A549 (cell line): ENCODE data around the gene PDE10A. TPM values are rescaled to one million over a fixed set of nuclear protein-coding genes. Genes with fewer than 3 reads are reported as not detected.

ENCODE experiments used
- ATAC-seq, 2 experiments: fragments of 200-7000 bp in 1 of 2; fragments of >200 bp in 1 of 2; cut with Nextera tagmentation in 1 of 2; cut with Tn5 transposase in 1 of 2; 3 replicates each; pipeline versions ENCODE4 v1.8.0 to v1.9.1; 2018 to 2020; ENCODE audit warnings: mild to moderate bottlenecking in 1 of 2, moderate library complexity in 1 of 2
- CTCF ChIA-PET: fragments of 300-600 bp; sonication (Branson Sonifier 250); formaldehyde crosslinking; extraction: SDS; loops from one replicate; lab custom pipeline; 2021; ENCODE audit warnings: antibody characterized with exemption, inconsistent platforms; lab: Yijun Ruan, JAX
- POLR2A ChIA-PET: fragments of 350-600 bp; formaldehyde crosslinking; extraction: SDS; loops from one replicate; lab custom pipeline; 2021; ENCODE audit warnings: antibody characterized with exemption, inconsistent platforms; lab: Yijun Ruan, JAX
- DNase-seq, 2 experiments: peaks; one replicate each; pipeline versions ENCODE4 v3.0.0 to v3.0.0-alpha.2; 2011 to 2016; ENCODE audit warnings: low read depth in 1 of 2, low spot score in 1 of 2
- FAIRE-seq: peaks from 2 replicates; lab custom pipeline; 2011; peaks lifted over from hg19 to GRCh38; lab: Jason Lieb, UNC
- H3K27ac ChIP-seq, 2 experiments: fragments of >200 bp; sonication (Bioruptor Twin); formaldehyde crosslinking; 3 replicates each; pipeline ENCODE4 v1.5.1; 2016 to 2017
- H3K4me1 ChIP-seq: fragments of >200 bp; sonication (Bioruptor Twin); formaldehyde crosslinking; 3 replicates; pipeline ENCODE4 v1.6.1; 2016
- H3K4me2 ChIP-seq: fragments of >200 bp; sonication (Bioruptor Twin); formaldehyde crosslinking; 3 replicates; pipeline ENCODE4 v1.6.1; 2016
- H3K4me3 ChIP-seq: fragments of >200 bp; sonication (Bioruptor Twin); formaldehyde crosslinking; 3 replicates; pipeline ENCODE4 v1.5.1; 2016
- H3K9me3 ChIP-seq: fragments of >200 bp; sonication (Bioruptor Twin); formaldehyde crosslinking; 3 replicates; pipeline ENCODE4 v1.6.1; 2016
- BCL3 ChIP-seq: fragments of >200 bp; sonication (Bioruptor Twin); formaldehyde crosslinking; IDR thresholded peaks from 3 replicates; pipeline ENCODE4 v1.6.1; 2016
- BHLHE40 ChIP-seq: IDR thresholded peaks from 2 replicates; pipeline ENCODE4 v1.6.1; 2012; ENCODE audit warnings: low read depth, low read length, inconsistent platforms
- CBX8 ChIP-seq: fragments of 200-600 bp; sonication (generic); IDR thresholded peaks from 2 replicates; pipeline ENCODE4 v1.6.1; 2016
- CEBPB ChIP-seq, 2 experiments: fragments of >200 bp in 1 of 2; sonication (Bioruptor Twin) in 1 of 2; formaldehyde crosslinking in 1 of 2; IDR thresholded peaks; 2 replicates each; pipeline ENCODE4 v1.6.1; 2012 to 2016
- CHD4 ChIP-seq: fragments of 200-600 bp; sonication (generic); IDR thresholded peaks from 2 replicates; pipeline ENCODE4 v1.6.1; 2016; ENCODE audit warnings: antibody characterized with exemption, mild to moderate bottlenecking, borderline replicate concordance
- CTCF ChIP-seq: fragments of >200 bp; sonication (Bioruptor Twin); formaldehyde crosslinking; IDR thresholded peaks from 3 replicates; pipeline ENCODE4 v1.5.1; 2016
- EHMT2 ChIP-seq: fragments of 200-600 bp; sonication (generic); IDR thresholded peaks from 2 replicates; pipeline ENCODE4 v1.6.1; 2016; ENCODE audit warnings: antibody characterized with exemption, low read depth, mild to moderate bottlenecking, moderate library complexity
- FOSB ChIP-seq: fragments of 250-450 bp; sonication (Bioruptor Pico); IDR thresholded peaks from 2 replicates; pipeline ENCODE4 v1.5.0; 2020; ENCODE audit warnings: mild to moderate bottlenecking, moderate library complexity
- FOSL2 ChIP-seq, 2 experiments: fragments of 450-650 bp in 1 of 2; fragments of >200 bp in 1 of 2; sonication (Bioruptor Twin) in 1 of 2; formaldehyde crosslinking; IDR thresholded peaks; 2 replicates each; pipeline versions ENCODE4 v1.5.0 to v1.6.1; 2016 to 2020; ENCODE audit warnings: mild to moderate bottlenecking in 1 of 2, moderate library complexity in 1 of 2
- FOXS1 ChIP-seq: fragments of 250-450 bp; sonication (Bioruptor Pico); IDR thresholded peaks from 2 replicates; pipeline ENCODE4 v1.5.0; 2020; ENCODE audit warnings: mild to moderate bottlenecking, moderate library complexity
- HEYL ChIP-seq: fragments of 250-450 bp; sonication (Bioruptor Pico); IDR thresholded peaks from 2 replicates; pipeline ENCODE4 v1.8.0; 2021; ENCODE audit warnings: mild to moderate bottlenecking, moderate library complexity
- HOXB13 ChIP-seq: fragments of 250-450 bp; sonication (Bioruptor Pico); IDR thresholded peaks from 2 replicates; pipeline ENCODE4 v1.5.0; 2020; ENCODE audit warnings: low read depth, mild to moderate bottlenecking, moderate library complexity
- MAZ ChIP-seq: fragments of 150-350 bp; IDR thresholded peaks from 2 replicates; pipeline ENCODE4 v1.6.1; 2014; ENCODE audit warnings: antibody characterized with exemption, low read depth, low read length, borderline replicate concordance
- NR3C1 ChIP-seq: fragments of >200 bp; sonication (Bioruptor Twin); formaldehyde crosslinking; IDR thresholded peaks from 3 replicates; pipeline ENCODE4 v1.6.1; 2017
- RAD21 ChIP-seq, 2 experiments: fragments of >200 bp in 1 of 2; sonication (Bioruptor Twin) in 1 of 2; formaldehyde crosslinking in 1 of 2; IDR thresholded peaks in 1 of 2; conservative IDR thresholded peaks in 1 of 2; 2 replicates in 1 of 2; 3 replicates in 1 of 2; pipeline ENCODE4 v1.6.1; 2012 to 2018; ENCODE audit warnings: inconsistent platforms in 1 of 2
- RFX5 ChIP-seq: fragments of 450-650 bp; IDR thresholded peaks from 2 replicates; pipeline ENCODE4 v1.7.1; 2014; ENCODE audit warnings: antibody characterized with exemption, mild to moderate bottlenecking, moderate library complexity
- RNF2 ChIP-seq: fragments of 200-600 bp; sonication (generic); IDR thresholded peaks from 2 replicates; pipeline ENCODE4 v1.6.1; 2016; ENCODE audit warnings: low read depth, mild to moderate bottlenecking, antibody characterized with exemption, moderate library complexity, borderline replicate concordance
- SMC3 ChIP-seq: fragments of >200 bp; sonication (Bioruptor Twin); formaldehyde crosslinking; IDR thresholded peaks from 3 replicates; pipeline ENCODE4 v1.6.1; 2018; ENCODE audit warnings: inconsistent platforms
- SREBF2 ChIP-seq: fragments of 450-650 bp; IDR thresholded peaks from 2 replicates; pipeline ENCODE4 v1.6.1; 2014; ENCODE audit warnings: mild to moderate bottlenecking, moderate library complexity
- TFCP2L1 ChIP-seq: fragments of 250-450 bp; sonication (Bioruptor Pico); IDR thresholded peaks from 2 replicates; pipeline ENCODE4 v1.5.0; 2021; ENCODE audit warnings: mild to moderate bottlenecking
- ZFP36 ChIP-seq: fragments of 450-650 bp; IDR thresholded peaks from 2 replicates; pipeline ENCODE4 v1.6.1; 2014; ENCODE audit warnings: borderline replicate concordance; ENCODE audit not compliant: partially characterized antibody
- ZNF302 ChIP-seq: fragments of 250-450 bp; sonication (Bioruptor Pico); IDR thresholded peaks from 2 replicates; pipeline ENCODE4 v1.9.0; 2021; ENCODE audit warnings: inconsistent platforms, mild to moderate bottlenecking, moderate library complexity
- ZSCAN20 ChIP-seq: fragments of 250-450 bp; sonication (Bioruptor Pico); IDR thresholded peaks from 2 replicates; pipeline ENCODE4 v1.8.0; 2022; ENCODE audit warnings: mild to moderate bottlenecking, moderate library complexity
- WGBS: methylation state at CpG from one replicate; pipeline ENCODE4 v1.1.6; 2017; ENCODE audit errors: missing lambda C conversion rate; 5-methylcytosine and 5-hydroxymethylcytosine counted together
- polyA plus RNA-seq, 4 experiments: library from polyadenylated mRNA; depleted of rRNA in 3 of 4; stranded (reverse); fragments of >200 nt; fragmentation: RNase III in 1 of 4; extraction: RNeasy Plus Mini Kit Qiagen cat#74134 plus additional on column Dnase treatment in 1 of 4; gene quantifications; 2 replicates in 3 of 4; 3 replicates in 1 of 4; pipeline ENCODE4 v1.2.3, GENCODE V29; 2011 to 2017
- TF ChIP-seq, protein P1 (sequence below): IDR thresholded peaks from 2 replicates; pipeline ENCODE4 v1.6.1; 2012; ENCODE audit warnings: low read depth, borderline replicate concordance

PDE10A gene
- polyA plus RNA-seq, 2 of the 4 experiments (the other 2 are of a cell fraction) = 44.9 to 92.5 TPM

DNA sequence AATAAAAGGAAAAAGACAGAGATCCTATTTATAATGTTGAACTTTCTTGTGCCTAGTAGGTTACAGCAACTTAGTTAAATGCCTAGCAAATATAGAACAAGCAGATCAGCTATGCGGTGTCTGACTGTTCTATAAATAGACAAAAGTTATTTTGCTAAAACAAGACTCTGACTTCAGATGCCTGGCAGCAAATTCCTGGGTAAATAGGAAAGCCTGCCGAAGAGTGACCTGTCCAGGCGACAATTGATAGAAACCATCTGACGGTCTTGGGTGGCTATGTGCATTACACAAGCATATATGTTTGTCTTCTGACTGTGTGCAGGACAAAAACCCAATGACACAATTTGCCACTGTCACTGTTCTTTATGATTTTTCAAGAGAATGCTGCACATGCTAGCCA is 38.0 kb upstream of the PDE10A start:
- 0 out of 3 replicates have a peak, but pooled peaks cover 2% of the 10 kb centered on the region for H3K4me1 ChIP-seq

GRCh38 chr6:165698868-165699267 is 35.8 kb upstream of the PDE10A start:
- Histone ChIP-seq H3K9me3 (0 out of 3 replicates have a peak, but pooled peaks cover 6% of the 10 kb centered on the region), H3K4me2 (no peak overlapping the region), H3K4me1 (0 out of 3 replicates have a peak, but pooled peaks cover 7% of the 10 kb centered on the region), H3K27ac (no peak overlapping the region), H3K4me3 (no peak overlapping the region)
- DNase-seq (no peak), FAIRE-seq (no peak), ATAC-seq (no peak)
- TF ChIP-seq HEYL (CRISPR knock-in tag) = no peak
- TF ChIP-seq ZSCAN20 (CRISPR knock-in tag) = no peak
- TF ChIP-seq RFX5 = no peak
- no peak for TF ChIP-seq FOXS1 (CRISPR knock-in tag)
- no peak for TF ChIP-seq EHMT2
- TF ChIP-seq RAD21 (conservative IDR thresholded peaks at IDR 0.05 in 1 of 2, IDR thresholded peaks at IDR 0.05 in 1 of 2) = no peak
- TF ChIP-seq TFCP2L1 (CRISPR knock-in tag) = no peak
- TF ChIP-seq CHD4 = no peak
- TF ChIP-seq, protein P1, sequence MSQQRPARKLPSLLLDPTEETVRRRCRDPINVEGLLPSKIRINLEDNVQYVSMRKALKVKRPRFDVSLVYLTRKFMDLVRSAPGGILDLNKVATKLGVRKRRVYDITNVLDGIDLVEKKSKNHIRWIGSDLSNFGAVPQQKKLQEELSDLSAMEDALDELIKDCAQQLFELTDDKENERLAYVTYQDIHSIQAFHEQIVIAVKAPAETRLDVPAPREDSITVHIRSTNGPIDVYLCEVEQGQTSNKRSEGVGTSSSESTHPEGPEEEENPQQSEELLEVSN = no peak
- TF ChIP-seq BCL3 = no peak
- TF ChIP-seq CEBPB (IDR thresholded peaks at IDR 0.05) = no peak
- ChIA-PET POLR2A (no interaction called here), CTCF (no interaction called here)

More for the DNA sequence above, 38.0 kb upstream of the PDE10A start:
- ATAC-seq (no peak), FAIRE-seq (no peak), DNase-seq (no peak)
- POLR2A ChIA-PET = no interaction called here
- Histone ChIP-seq H3K4me3 (no peak overlapping the region), H3K4me2 (no peak overlapping the region), H3K9me3 (0 out of 3 replicates have a peak, but pooled peaks cover 6% of the 10 kb centered on the region), H3K27ac (no peak overlapping the region)
- TF ChIP-seq HOXB13 (CRISPR knock-in tag) (no peak), FOXS1 (CRISPR knock-in tag) (no peak), EHMT2 (no peak), FOSB (CRISPR knock-in tag) (no peak), SREBF2 (no peak), SMC3 (no peak), CHD4 (no peak), CTCF (no peak), CBX8 (no peak), MAZ (no peak), NR3C1 (no peak), FOSL2 (IDR thresholded peaks at IDR 0.05) (no peak), FOSL2 (CRISPR knock-in tag; IDR thresholded peaks at IDR 0.05) (no peak), HEYL (CRISPR knock-in tag) (no peak), ZFP36 (no peak), BHLHE40 (no peak), ZNF302 (CRISPR knock-in tag) (no peak), RNF2 (no peak)
- CTCF ChIA-PET = no interaction called here
- WGBS = 91% methylated on average over 4 of the region's 4 CpGs
